AG09309 (cell line): ENCODE measurements around the gene ZFAND3.

Experiments used
- DNase-seq: peaks from one replicate; pipeline ENCODE4 v3.0.0-alpha.2; 2010; ENCODE audit warnings: low read depth
- H3K4me3 ChIP-seq: 2 replicates; pipeline ENCODE4 v1.5.1; 2011; ENCODE audit warnings: mild to moderate bottlenecking, low read depth, low read length, moderate library complexity; ENCODE audit not compliant: control insufficient read depth
- CTCF ChIP-seq: IDR thresholded peaks from 2 replicates; pipeline ENCODE4 v1.5.1; 2011; ENCODE audit warnings: mild to moderate bottlenecking, low read depth, low read length, inconsistent platforms; ENCODE audit not compliant: insufficient read depth, control insufficient read depth; ENCODE audit errors: missing control alignments

Gene ZFAND3

GRCh38 chr6:38127284-38127683 lies 307.8 kb downstream of the ZFAND3 start:
- TF ChIP-seq CTCF: no peak
- H3K4me3 ChIP-seq: no peak overlapping the region
- no peak for DNase-seq

GRCh38 chr6:38131527-38131965 lies 312.0 kb downstream of the ZFAND3 start:
- peak; percentile 87 for DNase-seq
- H3K4me3 ChIP-seq: no peak overlapping the region
- TF ChIP-seq CTCF: no peak

GRCh38 chr6:38133932-38134703 lies 314.6 kb downstream of the ZFAND3 start:
- no peak for TF ChIP-seq CTCF
- DNase-seq: no peak

GRCh38 chr6:38134704-38135088 lies 315.2 kb downstream of the ZFAND3 start:
- H3K4me3 ChIP-seq: no peak overlapping the region
- no peak for TF ChIP-seq CTCF
- DNase-seq: no peak

More at GRCh38 chr6:38133932-38134703, 314.6 kb downstream of the ZFAND3 start:
- H3K4me3 ChIP-seq: no peak overlapping the region

GRCh38 chr6:38136547-38136946 lies 317.0 kb downstream of the ZFAND3 start:
- TF ChIP-seq CTCF: no peak
- DNase-seq: no peak

GRCh38 chr6:38137608-38138265 lies 318.2 kb downstream of the ZFAND3 start:
- no peak overlapping the region for H3K4me3 ChIP-seq
- no peak for DNase-seq
- TF ChIP-seq CTCF: no peak

More at GRCh38 chr6:38136547-38136946, 317.0 kb downstream of the ZFAND3 start:
- no peak overlapping the region for H3K4me3 ChIP-seq

- no peak overlapping the region for H3K4me3 ChIP-seq
- no peak for DNase-seq
- TF ChIP-seq CTCF: no peak
Measured at GRCh38 chr6:38138374-38138773, 318.8 kb downstream of the ZFAND3 start.
